Activated naive CD4-positive, alpha-beta T cell treated with anti-CD3 and anti-CD28 coated beads, Interleukin-2, amount 50 U/mL, for 16 hours (primary cell): Measurements from ENCODE around the gene FAM20C.

ENCODE experiments used
- DNase-seq: peaks from one replicate; pipeline ENCODE4 v3.0.0-alpha.2; 2020

Gene FAM20C

DNA sequence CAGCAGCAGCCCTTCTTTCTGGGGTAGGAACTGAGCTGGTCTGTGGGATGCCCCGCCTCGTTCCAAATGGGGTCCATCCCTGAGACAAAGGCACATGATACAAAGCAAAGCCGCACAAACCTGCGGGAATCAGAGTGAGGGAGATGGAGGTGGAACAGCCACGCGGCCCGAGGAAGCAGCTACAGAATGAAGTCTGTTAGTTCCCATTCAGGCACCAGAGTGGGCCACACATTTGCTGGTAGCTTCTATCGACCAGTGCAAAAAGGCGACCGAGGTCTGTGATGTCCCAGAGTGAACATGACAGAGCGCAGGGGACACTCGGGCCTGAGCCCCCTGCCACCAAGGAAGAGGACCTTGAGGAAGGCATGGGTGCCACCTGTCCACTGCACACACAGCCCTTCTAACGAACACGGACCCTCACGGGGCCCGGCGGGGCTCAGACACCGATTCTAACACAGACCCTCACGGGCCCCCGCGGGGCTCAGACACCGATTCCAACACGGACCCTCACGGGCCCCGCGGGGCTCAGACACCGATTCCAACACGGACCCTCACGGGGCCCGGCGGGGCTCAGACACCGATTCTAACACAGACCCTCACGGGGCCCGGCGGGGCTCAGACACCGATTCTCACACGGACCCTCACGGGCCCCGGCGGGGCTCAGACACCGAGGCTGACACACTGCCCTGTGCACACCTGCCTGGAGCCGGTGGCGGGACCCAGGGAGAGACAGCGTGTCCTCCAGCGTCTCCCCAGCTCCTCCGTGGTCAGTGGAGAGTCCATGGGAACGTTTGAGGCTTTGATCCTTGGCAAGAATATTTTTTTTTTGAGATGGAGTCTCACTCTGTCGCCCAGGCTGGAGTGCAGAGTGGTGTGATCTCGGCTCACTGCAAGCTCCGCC lies 32.8 kb upstream of the FAM20C start:
- DNase-seq, result no peak

DNA sequence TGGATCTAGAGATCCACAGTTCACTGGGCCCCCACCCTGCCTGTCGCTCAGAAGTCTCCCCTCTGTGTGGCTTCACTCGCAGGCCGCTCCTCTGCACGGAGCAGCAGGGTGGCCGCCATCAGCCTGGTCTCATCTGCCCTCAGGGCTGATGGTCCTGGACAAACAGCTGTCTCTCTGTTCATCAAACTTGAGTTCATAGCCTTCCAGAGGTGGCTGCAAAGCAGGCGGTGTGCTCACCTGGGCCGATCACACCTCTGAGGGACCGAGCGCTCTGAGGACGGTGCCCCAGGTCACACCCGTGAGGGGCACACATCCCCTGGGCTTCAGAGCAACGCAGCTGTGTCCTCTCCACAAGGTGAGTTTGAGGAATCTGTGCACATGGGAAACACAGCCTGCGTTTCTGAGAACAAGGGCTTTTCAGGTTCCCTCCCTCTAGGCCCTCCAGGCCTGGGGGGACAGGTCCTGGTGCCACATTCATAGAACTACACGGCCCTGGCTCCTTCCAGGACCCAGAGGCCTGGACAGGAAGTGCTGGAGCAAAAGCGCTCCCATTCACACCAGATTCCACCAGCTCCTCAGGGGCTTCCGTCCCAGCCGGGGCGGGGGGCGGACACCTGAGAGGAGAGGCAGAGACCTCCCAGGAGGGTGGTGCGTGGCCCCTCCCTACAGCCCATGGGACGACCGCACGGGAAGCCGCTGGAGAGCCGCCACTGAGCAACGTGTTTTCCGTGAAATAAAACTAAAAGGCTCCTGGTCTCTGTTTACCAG lies 31.2 kb upstream of the FAM20C start:
- DNase-seq, result no peak

DNA sequence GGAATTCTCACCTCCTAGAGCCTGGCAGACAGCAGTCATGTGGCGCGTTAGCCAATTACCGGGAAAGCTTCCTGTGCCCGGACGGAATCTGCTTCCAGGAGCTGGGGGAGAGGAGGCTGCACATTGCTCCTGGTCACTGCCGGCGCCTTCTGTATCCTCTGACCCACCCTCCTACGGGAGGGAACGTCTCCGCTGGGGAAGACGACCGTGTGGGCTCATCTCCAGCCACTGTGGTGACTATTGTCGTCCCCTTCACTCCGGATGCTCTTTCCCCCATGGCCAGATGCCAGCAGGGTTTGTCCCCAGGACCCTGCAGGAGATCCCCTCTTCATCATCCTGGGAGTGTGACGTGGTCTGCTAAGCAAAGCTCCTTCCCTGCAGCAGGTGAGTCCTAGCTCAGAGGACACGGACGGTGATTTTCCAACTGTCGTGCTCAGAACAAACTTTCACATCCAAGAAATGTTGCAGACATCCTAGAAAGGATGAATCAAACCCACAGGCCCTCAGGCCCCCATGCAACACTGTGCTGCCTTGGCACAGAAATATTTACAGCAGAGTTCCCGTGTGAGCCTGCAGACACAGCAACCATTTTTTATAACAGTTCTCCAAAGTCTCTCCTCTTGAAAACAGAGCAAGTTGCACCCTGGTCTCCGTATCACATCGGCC lies 29.6 kb upstream of the FAM20C start:
- DNase-seq, result no peak

DNA sequence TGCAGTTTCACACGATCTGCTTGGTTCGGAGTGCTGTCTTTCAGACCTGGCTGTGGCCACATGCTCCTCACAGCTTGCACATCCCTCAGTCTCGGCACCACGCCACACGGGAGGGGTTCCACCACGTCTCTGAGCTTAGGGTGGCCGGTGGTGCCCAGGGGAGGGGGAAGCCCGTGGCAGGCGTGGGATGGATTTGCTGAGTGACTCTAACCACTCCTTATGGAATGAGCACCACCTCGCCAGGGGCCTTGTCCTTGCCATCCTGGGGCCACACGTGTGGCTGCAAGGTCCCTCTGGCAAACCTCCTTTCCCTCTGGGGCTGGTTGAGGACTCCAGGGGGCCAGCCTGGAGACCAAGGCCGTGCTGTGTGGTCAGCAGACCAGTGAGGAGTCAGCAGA lies 29.1 kb upstream of the FAM20C start:
- no peak for DNase-seq

DNA sequence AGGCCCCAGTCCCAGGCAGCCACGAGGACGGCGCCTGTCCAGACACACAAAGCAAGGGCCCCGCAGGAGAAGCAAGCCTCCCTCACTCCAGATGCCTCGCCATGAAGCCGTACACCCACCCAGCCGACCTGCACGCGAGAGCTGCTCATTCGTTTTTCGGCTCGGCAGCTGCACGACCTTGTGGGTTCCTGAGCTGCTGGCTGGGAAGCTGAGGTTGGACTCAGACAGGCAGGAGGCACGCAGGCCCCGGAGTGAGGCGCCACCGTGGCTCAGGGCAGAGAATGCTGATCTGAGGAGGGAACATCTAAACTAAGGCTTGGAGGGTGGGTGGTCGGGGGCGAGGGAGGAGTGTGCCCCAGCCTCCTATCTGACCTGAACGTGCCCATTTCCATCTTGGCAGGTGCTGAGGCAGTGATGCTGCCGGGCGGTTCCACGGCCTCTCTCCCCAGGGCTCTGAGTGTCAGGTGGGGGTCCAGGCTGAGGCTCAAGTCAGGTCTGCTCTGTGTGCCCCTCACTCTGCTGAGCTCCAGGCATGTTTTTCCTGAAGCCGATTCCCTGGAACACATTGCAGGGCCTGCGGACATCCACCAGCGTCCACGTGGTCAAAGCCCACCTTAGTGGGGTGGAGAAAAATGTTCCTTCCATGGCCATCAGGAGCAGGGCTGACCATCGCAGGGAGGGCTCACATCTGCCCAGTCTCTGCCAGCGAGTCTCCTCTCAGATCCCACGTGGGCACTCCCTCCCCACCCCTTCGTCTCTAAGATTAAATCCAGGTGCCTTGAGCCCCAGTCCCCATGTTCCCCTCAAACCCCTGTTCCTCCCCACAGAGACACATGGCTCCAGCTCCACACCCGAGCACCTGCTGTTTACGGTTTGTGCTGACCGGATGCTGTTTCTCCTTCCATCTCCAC lies 28.1 kb upstream of the FAM20C start:
- no peak for DNase-seq

DNA sequence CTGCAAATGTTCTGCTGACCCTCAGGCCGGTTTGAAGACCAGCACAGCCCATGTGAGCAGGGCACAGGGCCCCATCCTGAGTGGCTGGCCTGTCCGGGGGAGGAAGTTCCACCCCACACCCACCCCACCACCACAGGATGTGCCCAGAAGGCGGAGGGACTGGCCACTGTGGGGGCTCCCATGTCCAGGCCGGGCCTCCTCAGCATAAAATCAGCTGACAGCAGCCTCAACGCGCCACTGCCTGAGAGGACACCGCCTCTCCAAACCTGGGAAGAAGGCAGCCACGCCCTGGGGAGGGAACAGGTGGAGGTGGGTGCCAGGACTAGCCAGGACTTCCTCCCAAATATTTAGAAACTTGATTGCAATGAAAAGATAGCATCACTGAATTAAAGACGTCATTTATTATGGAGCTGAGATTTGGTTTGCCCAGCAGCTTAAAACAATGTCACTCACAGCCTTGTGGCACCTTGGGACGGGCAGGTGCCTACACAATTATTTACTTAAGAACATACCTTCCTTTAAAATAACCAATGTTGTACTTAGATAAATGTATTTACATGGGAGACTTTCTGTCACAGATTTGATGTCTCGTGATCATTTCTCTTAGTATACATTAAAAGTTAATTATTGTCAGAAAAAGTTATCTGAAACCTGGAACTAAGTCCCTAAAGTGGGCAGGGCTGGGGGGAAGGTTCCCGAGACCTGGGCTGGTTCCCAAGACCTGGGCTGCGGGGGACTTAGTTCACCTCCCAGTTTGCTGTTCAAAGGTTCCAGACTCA lies 27.3 kb upstream of the FAM20C start:
- no peak for DNase-seq

DNA sequence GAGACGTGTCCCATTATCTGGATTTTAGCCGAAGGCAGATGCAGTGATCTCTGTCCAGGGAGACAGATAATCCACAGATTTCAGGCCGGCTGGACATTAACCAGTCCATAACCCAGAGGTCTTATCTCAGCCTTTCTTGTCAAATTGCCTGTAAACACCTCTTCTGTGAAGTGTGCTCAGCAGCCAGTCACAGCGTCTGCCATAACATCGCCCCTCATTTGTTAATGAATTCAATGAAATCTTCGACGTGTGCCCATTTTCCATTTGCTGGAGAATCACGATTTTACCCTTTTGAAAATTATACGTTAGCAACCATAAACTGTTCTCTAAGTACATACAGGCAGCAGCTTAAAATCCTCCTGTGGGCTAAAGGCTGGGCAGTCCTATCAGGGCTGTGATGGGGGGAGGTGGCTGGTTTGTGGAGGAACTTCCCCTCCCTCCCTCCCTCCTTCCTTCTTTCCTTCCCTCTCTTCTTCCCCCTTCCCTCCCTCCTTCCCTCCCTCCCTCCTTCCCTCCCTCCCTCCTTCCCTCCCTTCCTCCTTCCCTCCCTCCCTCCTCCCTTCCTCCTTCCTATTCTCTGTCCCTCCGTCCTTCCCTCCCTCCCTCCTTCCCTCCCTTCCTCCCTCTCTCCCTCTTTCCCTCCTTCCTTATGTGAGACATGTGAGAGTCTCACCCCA lies 26.6 kb upstream of the FAM20C start:
- DNase-seq, result no peak

DNA sequence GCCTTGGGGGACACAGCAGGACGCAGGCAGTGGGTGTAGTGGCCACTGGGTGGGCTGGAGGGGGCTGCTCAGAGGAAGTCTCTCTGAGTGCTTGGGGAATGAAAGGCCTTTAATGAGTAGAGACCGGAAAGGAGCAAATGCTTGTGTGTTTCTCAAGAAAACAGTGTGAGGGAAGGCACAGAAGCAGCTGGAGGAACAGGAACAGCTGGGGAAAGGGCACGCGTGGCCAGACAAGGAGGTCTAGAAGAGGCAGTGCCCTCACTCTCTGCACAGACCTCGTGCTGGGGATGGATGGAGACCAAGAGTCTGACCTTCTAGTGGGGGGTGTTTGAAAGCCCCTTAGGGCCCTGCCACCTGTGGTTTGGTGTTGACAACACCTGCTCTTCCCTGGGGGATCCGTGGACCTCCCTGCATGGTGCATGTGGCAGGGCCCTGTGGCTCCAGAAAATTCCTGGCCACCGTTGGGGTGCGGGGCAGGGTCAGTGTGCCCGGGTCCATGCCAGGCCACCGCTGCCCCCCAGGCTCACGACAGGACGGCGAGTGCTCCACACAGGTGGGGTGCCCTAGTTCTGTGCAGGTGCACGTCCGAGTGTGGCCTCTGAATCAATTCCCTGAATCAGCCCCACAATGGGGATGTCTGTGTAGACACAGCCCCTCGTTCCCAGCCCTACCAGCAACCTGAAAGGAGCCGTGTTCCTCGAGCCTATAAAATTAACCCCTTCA lies 25.9 kb upstream of the FAM20C start:
- no peak for DNase-seq

DNA sequence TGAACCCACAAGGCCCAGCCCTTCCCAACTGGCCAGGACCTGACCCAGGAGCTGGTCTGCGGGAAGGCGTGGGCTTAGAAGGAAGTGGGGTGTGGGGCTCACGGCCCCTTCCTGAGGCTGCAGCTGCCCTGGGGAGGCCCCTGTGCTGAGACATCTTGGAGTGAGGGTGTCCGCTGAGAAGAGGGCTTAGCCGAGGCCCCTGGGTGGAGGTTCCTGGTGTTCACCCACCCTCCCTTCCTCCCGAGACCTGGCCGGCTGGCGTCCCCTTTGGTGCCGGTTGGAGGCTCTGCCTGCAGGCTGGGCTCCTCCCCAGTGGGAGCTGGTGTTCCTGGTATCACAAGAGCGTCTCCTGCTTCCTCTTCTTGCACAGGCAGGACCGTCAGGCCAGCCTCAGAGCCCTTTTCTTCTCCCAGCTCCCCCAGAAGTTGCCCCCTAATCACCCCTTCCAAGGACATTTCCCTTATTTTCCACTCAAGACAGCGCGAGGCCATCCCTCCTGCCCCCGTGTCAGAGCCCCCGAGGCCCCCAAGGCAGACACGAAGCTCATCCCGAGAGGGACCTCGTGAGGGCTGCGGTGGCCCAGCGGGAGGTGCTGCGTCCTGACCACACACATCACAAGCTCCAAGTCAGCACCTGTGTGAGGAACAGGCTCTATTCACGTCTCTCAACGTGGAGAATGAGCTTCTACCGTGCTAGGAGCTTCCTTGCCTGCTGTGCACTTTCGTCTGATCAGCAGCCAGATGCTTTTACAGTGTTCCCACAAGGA lies 25.1 kb upstream of the FAM20C start:
- no peak for DNase-seq

DNA sequence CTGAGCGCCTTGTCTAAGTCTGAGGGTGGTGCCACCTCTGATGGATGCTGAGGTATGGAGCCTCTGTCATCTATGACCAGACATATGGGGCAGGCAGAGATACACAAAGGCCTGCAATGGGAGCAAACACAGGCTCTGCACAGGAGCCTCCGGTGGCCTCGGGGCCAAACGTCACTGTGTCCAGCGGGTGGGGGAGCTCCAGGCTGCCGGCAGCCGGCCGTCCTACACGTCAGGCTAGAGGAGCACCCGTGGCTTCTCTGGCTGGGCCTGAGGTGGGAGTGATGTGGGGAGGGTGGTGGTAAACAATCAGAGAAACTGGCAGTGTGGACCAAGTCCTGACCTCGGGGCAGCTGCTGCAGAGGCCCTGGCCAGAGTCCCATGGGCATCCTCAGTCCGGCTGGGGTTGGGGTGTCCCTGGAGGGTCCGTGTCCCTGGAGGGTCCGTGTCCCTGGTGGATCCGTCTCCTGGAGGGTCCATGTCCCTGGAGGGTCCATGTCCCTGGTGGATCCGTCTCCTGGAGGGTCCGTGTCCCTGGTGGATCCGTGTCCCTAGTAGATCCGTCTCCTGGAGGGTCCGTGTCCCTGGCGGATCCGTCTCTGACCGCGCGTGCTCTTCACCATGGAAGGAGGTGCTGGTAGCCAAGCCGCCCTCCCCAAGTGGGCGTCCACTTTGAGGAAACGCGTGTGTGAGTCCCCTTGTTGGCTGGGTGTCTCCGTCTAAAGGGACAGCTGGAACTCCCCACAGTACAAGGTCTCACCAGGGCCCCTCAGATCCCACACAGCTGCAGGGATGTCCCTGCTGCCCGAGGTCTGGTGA lies 24.2 kb upstream of the FAM20C start:
- DNase-seq, result no peak

DNA sequence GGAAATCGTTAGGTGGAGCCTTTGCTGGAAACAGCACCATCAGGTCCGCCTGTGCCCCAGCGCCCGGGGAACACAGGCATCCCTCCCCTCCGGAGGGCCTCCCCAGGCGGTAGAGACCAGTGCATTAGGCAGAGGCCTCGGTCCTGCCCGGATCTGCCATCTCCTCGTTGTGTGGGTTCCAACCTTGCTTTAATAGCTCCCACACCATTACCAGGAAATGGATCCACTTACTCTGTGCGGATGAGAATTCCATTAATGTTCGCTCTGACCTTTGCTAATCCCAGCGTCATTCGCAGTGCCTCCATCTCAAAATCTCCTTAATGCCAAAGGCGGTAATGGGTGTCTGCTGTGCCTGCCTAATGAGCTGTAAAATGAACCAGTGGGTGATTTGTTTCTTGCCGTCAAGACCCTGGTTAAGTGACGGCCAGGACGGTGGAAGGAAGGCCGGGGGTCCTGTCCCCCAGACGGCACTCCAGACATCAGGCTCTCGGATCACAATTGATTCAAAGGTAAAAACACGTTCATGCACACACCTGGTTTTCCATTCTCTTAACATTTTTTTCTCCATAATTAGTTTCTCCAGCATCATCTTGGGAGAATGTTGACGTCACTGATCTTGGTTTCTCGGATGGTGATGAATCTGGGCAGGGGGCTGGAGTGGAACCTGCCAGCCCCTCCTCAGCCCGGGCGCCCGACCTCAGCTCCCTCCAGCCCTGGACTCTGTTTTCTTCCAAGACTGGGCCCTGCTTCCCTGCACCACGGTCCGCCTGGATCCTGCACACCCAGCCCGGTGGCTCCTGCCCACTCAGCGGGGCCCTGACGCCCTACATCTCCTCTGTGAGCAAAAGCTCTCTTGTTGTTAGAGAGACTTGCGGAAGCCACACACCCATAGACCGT lies 22.8 kb upstream of the FAM20C start:
- no peak for DNase-seq

DNA sequence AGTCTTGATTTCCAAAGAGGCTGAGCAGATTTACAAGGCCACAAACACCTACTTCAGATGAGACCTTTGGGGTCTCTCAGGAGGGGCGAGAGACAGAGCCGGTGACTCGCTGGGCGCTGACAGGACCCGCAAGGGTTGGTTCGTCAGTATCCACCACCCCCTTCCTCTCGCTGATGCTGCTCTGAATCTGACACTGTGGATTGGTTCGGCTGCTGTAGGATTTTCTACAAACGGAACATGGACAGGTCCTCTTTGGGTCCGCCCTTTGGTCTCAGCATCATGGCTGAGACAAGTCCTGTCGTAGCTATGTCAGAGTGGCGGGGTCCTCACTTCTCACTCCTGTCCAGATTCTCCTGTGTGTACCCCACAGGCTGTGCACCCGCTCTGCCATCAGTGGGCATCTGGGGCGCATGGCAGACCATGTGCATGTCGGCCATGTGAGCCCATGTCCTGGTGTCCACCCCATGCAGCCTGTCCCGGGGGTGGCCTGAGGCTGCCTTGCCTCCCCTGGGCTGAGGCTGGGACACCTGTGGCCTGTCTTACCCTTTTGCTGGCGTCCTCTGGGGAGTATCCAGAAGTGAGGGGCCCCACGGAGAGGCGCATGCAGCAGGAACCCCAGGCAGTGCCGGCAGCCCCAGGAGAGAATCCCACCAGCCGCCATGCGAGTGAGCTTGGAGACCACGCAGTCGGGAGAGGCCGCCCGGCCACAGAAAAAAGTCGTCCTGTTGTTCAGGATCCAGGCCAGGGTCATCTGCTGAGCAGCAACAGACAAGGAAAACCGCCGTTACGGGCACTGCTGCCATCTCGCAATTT lies 21.6 kb upstream of the FAM20C start:
- no peak for DNase-seq

DNA sequence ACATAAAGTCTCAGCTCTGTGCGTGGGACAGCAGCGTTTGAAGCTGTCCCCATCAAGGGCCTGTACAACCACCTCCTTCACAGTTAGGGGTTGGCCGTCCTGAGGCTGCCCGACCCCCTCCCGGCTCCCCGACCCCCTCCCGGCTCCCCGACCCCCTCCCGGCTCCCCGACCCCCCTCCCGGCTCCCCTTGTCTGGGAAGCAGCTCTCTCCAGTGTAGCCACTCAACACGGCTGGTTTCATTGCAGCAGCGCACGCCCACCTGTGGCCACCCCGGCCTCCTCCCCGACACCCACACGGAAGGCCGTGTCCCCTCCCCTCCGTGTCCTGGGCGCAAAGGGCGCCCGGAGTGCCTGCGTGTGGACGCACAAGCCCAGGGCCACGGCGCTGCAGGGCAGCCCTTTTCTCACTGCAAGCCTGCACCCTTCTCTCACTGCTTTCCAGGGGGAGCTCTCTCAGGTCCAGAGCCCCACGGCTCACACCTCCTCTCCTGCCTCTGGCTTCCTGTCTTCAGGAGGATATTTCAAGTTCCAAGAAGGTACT lies 20.9 kb upstream of the FAM20C start:
- no peak for DNase-seq

DNA sequence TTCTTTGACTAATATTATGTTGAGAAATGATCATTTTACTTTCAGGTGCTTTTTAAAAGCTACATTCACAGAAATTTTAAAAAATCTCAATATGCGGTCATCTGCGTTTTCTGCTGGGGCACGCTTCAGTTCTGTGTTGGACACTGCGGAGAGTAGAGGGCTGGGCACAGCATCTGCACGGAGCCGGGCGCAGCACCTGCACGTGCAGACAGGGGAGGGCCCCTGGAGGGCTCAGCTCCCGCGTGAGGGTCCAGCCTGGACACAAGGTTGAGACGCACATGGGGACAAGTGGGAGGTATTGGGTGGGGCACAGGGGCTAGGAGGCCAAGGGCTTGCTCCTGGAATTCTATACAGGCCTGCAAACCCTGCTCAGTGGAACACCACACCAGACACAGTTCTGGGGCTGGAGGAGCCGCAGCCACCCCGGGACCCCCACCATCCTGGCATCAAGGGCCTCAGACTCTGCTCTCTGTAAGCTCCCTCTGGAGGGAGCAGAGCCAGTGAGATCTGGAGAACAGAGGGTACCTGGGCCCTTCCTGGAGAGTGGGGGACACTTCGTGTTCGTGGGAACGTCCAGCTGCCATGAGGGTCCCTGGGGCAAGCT lies 20.4 kb upstream of the FAM20C start:
- DNase-seq, result no peak

DNA sequence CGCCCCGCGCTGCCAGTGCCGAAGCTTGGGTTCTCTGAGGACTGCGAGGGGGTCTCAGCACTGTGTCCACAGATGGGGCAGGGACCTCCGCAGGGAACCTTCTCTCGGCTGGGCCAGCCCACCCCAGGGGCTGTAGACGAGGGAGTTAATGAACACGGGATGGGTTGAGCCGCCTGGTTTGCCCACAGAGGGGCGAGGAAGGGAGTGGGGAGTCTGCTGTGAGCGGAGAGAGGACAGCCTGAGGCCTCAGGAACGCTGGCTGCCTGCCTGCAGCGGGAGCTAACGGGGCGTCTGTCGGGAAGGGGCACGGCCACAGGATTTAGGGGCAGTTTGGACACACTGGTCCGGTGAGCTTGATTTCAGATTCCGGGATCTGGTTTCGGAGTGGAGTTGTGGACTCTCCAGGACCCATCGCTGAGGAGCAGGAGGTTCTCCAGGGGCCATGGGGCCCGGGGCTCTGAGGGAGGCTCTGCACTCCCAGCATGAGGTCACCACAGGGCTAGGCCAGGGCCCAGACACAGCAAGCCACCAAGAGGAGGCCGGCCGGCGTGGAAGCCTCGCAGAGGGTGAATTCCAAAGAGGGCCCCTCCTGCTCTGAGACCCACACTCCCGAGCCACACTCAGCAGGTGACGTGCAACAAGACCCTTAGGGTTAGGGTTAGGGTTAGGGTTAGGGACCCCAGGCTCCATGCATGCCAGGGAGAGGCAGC lies 19.0 kb upstream of the FAM20C start:
- no peak for DNase-seq
